ENCODE measurements around the gene LAPTM5.

Gene LAPTM5

DNA sequence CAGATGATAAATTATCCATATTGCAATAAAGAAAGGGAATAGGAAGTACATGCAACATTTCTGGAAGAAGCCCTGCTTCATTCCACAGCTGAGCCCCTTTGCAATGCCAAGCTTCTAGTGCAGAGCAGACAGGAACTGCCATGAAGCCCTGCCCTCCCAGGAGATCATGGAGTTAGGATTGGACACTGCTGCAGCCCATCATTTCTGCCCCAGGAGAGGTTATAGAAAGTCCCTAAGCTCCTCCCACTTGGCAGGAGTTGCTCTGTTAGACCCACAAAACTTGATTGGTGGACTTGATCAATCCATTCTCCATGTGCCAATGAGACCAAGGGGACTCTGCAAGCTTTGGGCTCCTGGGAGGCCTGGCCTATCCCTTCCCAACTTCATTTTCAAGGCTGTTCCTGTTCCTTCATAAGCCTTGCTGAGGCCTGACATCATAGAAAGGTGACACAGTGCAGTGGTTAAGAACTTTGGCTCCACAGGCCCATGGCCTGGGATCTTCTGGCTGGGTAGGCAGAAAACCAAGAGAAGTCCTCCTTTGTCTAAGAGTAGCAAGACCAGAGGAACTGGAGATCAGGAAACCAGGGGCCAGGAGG, 1.3 kb upstream of the LAPTM5 start:
- in situ Hi-C loops (cut with MboI; ENCODE audit: low sequenced_read_pairs): no loop called here

DNA sequence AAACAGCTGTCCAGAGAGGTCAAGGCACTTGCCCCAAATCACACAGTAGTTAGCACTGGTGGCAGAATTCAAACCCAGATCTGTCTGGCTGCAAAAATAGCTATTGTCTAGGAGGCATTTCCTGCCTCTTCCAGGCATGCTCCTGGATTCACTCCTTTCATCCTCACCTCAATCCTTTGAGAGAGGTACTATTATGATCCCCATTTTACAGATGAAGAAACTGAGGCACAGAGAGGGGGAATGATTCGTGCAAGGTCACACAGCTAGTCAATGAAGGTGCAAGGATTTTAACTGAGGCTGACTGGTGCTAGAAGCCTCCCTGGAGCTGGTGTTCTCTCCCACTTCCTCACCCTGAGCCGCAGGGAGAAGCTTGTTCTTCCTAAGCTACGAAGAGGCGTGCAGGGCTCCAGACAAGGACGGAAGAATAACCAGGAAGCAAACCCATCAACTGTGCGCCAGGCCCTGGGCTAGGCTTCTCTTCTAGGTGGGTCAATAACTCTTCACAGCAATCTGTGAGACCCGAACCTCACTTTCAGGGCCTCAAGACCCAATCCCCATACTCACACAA, 631 bp upstream of the LAPTM5 start:
- in situ Hi-C loops (cut with MboI; ENCODE audit: low sequenced_read_pairs): no loop called here

DNA sequence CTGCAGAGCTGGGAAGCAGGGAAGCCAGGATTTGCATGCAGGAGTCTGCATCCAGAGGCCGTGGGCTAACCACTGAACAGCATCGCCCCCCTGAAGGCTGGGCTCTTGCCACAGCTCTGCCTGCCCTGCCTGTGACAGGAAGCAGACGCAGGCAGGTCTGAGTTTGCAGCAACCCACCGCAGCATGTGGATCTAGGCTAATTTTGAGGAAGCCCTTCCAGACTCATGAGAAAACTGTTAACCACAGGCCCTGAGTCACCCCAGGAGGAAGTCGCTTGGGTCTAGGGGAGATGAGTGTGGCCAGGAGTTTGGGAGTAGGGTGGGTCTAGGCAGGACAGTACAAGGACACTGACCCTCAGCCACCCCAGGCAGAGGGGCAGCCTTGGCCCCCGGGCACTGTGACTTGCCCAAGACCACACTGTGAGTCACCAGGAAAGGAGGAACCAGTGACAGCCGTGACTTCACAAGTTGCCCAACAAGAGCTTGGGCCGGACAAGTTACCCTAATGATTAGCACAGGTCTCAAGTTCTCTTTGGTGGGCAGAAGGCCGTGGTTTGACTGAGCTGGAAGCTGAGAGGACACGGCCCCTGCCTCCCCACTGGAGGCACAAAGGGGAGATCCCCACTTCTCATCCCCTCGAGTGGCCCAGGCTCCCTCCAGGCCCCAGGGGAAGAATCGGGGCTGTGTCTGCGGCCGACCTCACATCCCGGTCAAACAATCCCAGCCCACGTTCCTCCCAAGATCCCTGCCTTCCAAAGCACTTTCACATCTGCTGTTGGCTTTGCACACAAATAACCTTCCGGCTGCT, 826 bp downstream of the LAPTM5 start:
- in situ Hi-C loops (cut with MboI; ENCODE audit: low sequenced_read_pairs): no loop called here

DNA sequence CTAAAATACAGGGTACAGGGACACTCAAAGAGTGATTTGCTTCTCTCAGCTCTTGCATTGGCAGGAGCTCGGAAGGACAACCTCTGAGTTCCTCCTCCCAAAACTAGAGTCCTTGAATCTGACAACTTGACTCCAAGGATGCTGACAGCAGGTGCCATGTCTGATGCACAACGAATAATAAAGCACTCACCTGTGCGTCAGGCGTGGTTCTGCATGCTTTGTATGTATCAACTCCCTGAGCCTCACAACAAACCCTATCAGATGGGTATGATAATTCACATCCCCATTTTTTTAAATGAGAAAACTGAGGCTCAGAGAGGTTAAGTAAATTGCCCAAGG, 1.4 kb downstream of the LAPTM5 start:
- in situ Hi-C loops (cut with MboI; ENCODE audit: low sequenced_read_pairs): no loop called here

DNA sequence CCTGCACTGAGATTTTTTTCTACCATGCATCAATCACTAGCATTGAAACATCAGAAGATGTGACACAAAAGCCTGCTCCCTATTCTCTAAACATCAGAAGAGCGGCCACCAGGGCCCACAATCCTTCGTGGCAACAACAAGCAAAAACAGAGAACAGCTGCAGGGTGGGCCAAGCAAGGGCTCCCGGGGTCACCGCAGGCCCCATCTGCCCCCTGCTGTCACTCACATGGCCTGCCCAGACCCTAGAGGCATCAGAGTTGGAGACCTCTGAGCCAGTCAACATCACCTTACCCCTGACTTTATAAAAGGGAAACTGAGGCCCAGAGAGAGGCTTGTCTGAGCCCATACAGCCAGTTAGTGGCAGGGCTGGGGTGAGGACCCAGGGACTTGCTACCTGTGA, 1.8 kb downstream of the LAPTM5 start:
- in situ Hi-C loops (cut with MboI; ENCODE audit: low sequenced_read_pairs): no loop called here

DNA sequence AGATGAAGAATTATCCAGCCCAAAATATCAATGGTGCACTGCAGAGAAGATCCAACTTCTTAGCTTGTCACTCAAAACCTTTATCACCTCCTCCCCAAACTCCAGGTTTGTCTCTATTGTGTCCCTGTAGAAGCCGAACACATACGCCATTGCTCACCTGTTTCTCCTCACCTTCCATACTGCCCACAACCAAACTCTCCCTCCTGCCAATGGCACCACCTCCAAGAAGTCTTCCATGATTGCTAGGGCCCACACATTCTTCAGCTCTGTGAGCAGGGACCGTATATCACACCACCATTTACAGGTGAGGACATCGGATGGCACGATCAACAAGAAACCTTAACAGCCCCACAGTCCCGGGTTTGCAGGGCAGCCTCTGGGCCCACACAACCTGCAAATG, 2.2 kb downstream of the LAPTM5 start:
- in situ Hi-C loops (cut with MboI; ENCODE audit: low sequenced_read_pairs): no loop called here

DNA sequence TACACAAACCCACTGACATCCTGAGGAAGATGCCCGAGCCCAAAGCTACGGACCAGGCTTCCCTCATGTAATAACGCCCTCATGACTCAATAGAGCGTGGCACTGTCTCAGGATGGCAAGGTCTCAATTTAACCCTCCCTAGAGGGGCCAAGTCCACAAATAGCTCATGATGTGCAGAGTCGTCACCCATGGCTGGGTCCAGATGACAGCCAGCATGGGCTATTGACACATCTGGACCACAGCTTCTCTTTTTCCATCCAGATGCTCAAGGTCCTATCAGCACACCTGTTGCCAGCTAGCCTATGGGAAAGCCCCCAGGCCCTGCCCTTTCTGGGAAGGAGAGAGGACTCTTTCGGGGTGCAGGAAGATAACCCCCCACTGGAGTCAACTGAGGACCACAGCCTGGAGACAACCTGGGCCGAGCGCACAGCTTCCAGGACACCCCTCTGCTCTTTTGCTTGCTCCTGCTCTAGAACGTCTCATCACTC, 2.8 kb downstream of the LAPTM5 start:
- in situ Hi-C loops (cut with MboI; ENCODE audit: low sequenced_read_pairs): no loop called here

DNA sequence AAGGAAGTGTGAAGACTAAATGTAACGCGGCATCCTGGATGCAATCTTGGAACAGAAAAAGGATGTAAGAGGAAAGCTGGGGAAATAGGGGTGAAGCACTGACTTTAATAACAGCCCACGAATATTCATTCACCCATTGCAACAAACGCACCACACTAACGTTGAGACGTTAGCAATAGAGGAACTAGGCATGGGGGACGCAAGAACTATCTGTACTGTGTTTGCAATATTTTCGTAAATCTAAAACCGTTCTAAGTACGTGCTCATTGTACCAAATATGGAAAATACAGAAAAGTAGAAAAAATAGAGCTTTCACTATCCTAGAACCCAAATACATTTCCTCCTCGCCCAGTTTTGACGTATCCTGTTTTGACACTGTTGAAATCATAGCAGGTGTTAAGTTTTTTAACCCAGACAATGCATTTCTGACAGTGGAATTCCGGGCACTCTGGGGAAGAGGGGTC, 3.9 kb downstream of the LAPTM5 start:
- in situ Hi-C loops (cut with MboI; ENCODE audit: low sequenced_read_pairs): no loop called here

DNA sequence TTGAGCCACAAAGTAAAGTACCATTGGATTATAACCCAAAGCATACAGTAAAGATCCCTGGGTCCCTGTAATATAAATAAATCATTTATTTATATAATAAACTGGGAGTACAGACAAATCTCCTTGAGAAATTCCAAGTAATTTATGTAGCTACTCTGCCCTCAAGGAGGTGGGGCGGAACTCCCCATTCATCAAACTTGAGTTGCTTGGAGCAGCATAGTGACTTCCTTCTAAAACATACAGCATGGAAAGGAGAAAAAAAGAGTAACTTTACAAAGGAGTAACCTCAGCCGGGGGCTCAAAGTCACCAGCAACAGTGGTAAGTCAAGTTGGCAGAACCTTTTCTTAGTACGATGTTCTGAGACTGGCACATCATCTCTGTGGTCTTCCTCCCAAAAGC, 4.5 kb downstream of the LAPTM5 start:
- in situ Hi-C loops (cut with MboI; ENCODE audit: low sequenced_read_pairs): no loop called here

DNA sequence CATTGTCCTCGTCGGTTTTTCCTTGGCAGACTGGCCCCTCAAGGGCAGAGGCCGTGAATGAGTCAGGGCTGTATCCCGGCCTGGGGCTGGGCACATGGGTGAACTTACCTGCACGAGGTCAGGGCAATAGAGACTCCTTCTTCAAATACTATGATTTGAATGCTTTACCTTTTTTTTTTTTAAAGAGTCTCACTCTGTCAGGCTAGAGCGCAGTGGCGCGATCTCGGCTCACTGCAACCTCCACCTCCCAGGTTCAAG, 5.0 kb downstream of the LAPTM5 start:
- in situ Hi-C loops (cut with MboI; ENCODE audit: low sequenced_read_pairs): no loop called here

DNA sequence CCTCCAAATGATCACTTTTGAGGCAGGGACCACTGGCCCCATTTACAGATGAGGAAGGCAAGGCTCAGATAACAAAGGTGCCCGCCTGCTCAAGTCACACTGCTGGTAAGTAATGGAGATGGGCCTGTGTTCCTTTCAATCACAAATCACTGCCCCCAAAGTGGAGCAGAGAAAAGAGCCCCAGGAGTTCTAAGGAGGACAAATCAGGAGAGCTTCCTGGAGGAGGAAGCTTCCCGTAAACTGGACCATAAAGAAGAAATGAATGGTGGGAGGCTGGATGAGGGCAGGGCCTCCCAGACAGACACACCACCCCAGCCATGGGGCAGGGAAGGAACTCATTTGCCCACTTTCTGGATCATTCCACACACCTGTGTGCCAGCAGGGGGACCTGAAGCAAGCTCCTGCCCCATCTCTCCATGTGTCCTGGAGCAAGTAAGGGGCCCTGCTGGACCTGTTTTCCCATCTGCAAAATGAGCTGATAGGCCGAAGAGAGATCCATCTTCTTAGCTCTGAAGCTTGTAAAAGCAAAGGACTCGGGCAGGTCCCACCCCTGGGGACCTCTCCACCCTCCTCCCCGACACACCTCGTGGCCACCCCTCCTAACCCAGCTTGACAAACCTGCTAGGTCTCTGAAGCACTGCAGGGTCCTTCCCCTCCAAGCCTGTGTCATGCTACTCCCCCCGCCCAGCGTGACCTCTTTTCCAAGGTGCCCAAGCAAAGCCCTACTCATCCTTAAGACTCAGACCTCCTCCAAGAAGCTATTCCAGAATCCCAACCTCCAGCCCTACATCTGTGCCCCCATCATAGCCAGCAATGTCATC, 5.5 kb downstream of the LAPTM5 start:
- in situ Hi-C loops (cut with MboI; ENCODE audit: low sequenced_read_pairs): no loop called here

DNA sequence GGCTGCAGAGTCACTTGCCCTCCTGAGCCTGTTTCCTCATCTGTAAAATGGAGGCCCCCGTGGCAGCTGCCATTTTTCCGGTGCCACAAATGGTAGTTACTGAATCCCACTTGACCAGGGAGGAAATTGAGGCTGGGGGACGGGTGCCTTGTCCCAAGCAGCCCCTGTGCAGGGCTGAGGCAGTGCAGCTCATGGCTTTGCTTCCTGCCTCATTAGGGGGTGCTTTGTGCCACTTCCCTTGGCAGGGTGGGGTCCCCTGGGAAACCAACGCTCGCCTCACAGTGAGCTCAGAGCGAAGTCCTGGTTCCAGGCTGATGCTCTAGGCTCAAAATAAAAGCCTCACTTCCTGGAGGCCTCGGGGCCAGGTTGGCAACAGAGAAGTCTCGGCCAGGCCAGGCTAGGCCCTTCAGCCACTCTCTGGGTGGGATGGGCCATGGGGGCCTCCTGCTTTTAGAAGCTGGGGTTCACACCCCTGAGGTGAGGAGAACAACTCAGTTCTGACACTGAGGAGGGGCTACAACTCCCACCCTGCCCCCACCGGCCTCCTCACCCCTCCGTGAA, 6.8 kb downstream of the LAPTM5 start:
- in situ Hi-C loops (cut with MboI; ENCODE audit: low sequenced_read_pairs): no loop called here

DNA sequence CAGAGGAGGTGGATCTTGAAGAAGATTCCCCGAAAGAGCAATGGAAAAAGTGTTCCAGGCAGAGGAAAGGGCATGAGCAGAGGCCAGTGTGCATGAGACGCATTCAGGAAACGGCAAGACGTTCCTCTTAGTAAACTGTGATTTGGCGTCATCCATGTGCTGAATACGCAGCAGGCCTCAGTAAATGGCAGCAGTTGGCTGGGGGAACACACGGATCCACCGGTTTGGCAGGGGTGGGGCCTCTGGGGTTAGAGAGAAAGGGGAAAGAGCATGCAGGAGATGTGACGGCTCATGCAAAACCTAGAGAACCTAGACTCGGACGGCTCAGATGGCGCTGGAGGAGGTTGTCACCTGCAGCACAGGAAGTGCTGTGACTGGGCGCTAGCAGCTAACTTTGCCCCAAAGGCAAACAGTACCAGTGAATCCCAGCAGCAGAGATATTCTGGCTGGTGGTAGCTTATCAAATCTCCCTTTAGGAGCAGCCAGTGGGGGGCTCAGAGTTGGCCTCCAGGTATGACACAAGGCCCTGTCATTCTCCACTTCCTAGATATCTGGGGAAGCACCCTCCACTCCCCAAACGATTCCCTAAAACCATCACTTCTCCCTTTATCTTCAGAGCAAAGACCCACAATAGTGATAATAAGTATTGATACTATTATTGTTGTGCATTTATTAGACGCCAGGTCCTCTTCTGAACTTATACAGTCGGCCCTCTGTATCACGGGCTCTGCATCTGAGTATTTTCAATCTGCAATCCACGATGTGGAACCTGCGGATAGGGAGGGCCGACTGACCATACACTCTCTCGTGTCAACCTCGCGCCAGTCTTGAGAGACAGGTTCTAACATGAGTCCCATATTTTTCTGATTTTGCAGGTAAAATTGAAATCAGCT, 7.6 kb downstream of the LAPTM5 start:
- in situ Hi-C loops (cut with MboI; ENCODE audit: low sequenced_read_pairs): no loop called here

DNA sequence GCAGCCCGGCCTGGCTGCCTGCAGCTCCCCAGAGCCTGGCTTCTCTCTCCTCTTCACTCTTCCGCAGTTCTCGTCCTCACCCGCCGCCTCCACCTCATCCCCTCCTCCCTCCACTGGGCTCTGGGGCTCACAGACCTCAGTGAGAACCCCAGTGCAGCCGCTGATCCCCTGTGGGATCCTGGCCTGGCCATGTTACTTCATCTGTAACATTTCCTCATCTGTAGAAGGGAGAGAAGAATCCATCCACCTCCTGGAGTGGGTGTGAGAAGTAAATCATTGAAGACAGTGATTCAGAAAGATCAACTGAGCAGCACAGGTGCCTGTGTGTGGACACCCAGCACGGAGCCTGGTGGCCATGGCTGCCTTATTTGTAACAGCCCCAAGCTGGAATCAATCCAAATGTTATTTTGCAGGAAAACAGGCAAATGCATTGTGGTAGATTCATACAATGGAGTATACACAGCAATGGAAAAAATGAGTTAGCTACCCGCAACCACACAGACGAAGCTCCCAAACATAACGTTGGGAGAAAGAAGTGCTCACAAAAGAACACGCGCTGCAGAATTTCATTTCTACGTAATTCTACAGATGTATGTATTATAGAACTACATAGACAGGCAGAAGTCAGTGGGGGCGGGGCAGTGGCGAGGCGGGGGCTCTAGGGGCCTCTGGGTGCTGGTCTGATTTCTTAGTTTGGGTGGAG, 8.7 kb downstream of the LAPTM5 start:
- in situ Hi-C loops (cut with MboI; ENCODE audit: low sequenced_read_pairs): no loop called here

DNA sequence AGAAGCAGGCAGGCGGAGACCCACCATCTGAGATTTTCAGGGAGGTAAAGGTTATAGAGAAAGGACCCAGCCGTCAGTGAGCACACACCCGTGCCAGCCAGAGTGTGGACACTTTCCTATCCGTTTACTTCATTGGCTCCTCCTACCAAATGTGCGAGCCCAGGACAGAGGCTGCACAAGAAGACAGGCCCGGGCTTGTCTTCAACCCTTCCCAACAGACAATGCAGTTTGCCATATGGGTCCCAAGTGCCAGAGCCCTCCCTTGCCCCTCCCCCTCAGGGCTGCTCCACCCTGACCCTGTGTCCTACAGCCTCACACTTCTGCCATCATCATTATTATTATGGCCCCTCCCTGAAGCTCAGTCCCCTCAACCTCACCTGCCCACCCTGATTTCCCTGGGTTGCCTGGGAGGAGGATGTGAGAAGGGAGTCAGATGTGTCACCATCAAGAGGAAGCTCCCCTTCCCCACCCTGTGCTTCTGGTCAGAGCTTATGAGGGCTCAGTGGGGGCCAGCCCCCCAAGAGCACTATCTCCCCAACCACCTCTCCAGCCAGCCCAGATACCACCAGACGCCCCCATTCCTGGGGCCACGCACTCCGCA, 9.4 kb downstream of the LAPTM5 start:
- in situ Hi-C loops (cut with MboI; ENCODE audit: low sequenced_read_pairs): no loop called here

DNA sequence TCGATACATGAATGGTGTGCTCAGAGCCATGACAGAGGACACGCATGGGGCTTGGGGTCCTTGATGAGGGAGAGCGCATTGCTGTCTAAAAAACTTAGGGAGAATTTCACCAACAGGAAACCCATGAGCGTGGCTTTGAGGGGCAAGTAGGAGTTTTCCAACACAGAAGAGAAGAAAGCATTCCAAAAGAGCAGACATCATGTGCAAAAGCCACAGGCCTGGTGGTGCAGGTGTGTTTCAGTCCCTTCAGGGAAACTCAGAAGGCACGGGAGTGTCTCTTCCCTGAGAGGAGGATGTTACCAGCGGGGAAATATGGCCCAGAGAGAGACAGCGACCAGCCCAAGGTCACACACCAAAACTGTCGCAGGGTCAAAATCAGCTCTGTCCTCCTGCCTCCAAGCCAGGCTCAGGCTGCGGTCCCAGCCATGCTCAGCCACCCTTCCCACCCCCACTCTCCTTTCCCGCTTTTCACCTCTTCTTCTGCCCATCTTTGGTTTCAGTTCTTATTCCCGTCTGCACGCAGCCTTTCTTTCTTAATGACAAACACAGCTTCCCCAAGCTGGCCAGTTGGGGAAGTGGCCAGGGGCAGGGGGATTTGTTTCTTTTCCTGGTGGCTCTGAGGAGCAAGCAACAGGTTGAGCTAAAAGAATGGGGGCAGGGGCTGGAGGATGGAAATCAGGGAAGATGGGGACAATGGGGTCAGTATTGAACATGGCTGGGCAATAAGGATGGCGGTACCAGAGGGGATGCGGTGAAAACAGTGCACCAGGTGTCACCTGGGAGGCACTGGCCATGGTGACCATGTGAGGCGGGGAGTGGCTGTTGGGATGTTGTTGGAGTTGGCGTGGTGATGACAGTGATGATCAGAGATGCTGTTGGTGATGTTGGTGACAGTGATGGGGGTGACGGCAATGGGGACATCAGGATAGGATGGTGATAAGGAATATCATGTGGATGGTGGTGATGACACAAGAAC, 10.3 kb downstream of the LAPTM5 start:
- in situ Hi-C loops (cut with MboI; ENCODE audit: low sequenced_read_pairs): no loop called here

DNA sequence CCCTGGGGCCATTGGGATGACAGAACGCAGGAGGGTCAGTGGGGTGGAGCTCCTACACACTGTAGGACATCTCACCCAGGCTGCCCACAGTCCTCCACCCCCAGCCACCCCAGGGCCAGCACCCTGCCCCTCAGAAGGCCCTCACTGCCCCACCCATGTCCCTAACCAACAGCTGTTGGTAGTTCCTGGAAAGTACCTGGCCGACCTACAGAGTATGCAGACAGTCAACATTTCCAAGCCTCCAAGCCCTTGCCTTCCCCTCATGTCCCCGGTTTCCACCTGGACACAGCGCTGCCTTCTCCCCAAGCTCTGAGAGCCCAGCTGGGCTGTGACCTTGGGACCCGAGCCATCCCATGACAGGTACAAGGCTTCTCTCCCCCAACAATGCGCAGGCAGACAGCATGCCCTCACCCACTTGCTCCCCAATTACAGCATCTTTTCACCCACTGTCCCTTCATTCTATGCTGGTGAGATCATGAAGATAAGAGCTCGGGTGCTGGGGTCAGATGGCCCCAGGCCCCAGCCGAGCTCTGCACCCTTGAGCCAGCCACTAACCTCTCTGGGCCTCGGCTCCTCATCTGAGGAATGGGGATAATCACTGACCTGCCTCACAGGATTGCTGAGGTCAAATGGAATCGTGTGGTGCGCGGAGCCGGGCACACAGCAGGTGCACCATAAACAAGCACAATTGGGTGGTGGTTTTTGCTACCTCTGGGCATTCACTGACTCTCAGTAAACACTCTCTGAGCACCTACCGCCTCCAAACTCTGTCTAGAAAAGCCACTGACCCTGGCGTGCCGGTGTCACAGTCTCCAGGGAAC, 11.2 kb downstream of the LAPTM5 start:
- in situ Hi-C loops (cut with MboI; ENCODE audit: low sequenced_read_pairs): no loop called here

All from HL-60/S4 treated with phorbol 12-myristate 13-acetate at 8.2 ng/mL for 4 days and 3 days (cell line).